ENCODE results near the gene NUDT1. TPM values are rescaled to one million over a fixed set of nuclear protein-coding genes. Genes with fewer than 3 reads are reported as not detected.

NUDT1 gene
- total RNA-seq, 1 experiment from 2014 or later: 47.4 TPM

- no peak for TF ChIP-seq REST (IDR thresholded peaks at IDR 0.05; ENCODE audit: low read depth)
- TF ChIP-seq YY1 (IDR thresholded peaks at IDR 0.05; ENCODE audit: extremely low read depth, insufficient replicate concordance, low read depth, low read length): no peak
- TF ChIP-seq CBX3 (IDR thresholded peaks at IDR 0.05; ENCODE audit: low read depth): no peak
- no peak for TF ChIP-seq SIN3A (IDR thresholded peaks at IDR 0.05; ENCODE audit: low read depth)
- TF ChIP-seq, protein P1, sequence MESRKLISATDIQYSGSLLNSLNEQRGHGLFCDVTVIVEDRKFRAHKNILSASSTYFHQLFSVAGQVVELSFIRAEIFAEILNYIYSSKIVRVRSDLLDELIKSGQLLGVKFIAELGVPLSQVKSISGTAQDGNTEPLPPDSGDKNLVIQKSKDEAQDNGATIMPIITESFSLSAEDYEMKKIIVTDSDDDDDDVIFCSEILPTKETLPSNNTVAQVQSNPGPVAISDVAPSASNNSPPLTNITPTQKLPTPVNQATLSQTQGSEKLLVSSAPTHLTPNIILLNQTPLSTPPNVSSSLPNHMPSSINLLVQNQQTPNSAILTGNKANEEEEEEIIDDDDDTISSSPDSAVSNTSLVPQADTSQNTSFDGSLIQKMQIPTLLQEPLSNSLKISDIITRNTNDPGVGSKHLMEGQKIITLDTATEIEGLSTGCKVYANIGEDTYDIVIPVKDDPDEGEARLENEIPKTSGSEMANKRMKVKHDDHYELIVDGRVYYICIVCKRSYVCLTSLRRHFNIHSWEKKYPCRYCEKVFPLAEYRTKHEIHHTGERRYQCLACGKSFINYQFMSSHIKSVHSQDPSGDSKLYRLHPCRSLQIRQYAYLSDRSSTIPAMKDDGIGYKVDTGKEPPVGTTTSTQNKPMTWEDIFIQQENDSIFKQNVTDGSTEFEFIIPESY (IDR thresholded peaks at IDR 0.05; ENCODE audit: extremely low read depth, insufficient replicate concordance, low read length): no peak
Measured at GRCh38 chr7:2228921-2229320, 13.1 kb upstream of the NUDT1 start (continued).

GRCh38 chr7:2229467-2229866, 12.6 kb upstream of the NUDT1 start:
- Histone ChIP-seq H3K4me1 (ENCODE audit: control insufficient read depth in 1 of 2, insufficient read depth in 2 of 2, low read length in 2 of 2) (peaks cover 11 to 30% of the 10 kb centered on the region in 2 experiments), H2AFZ (ENCODE audit: low read depth, low read length, poor library complexity, severe bottlenecking) (no peak overlapping the region), H3K9me3 (ENCODE audit: control insufficient read depth in 1 of 2, insufficient read depth in 1 of 2, low read depth in 1 of 2, low read length in 2 of 2) (no peaks in the 10 kb centered on the region), H3K36me3 (ENCODE audit: control insufficient read depth in 1 of 2, insufficient read depth in 2 of 2, low read length in 2 of 2) (peaks cover 6 to 34% of the 10 kb centered on the region in 2 experiments; a peak in 3 of 4 replicates), H3K9ac (ENCODE audit: low read length) (no peak overlapping the region), H3K27ac (ENCODE audit: low read depth, low read length) (no peak overlapping the region), H4K20me1 (ENCODE audit: insufficient read depth) (no peaks in the 10 kb centered on the region), H3K27me3 (ENCODE audit: insufficient read depth, low read length) (no peaks in the 10 kb centered on the region), H3K79me2 (ENCODE audit: insufficient read depth, low read length) (peaks cover 79% of the 10 kb centered on the region), H3K4me3 (replicated peaks in 1 of 2; ENCODE audit: low read depth in 1 of 2, low read length in 2 of 2) (no peak overlapping the region), H3K4me2 (ENCODE audit: low read length) (no peak overlapping the region), H3K9me2 (ENCODE audit: insufficient read depth) (no peaks in the 10 kb centered on the region)
- RAD21 ChIA-PET (ENCODE audit: low non-redundant PET in 1 of 2, low total read pairs in 2 of 2, uncharacterized antibody in 2 of 2, unreplicated experiment in 2 of 2): no interaction called here
- intact Hi-C loops (cut with micrococcal nuclease): no loop called here
- no peak for TF ChIP-seq CEBPB (IDR thresholded peaks at IDR 0.05; ENCODE audit: low read depth)
- CTCF ChIA-PET: no interaction called here
- POLR2A ChIA-PET: no interaction called here
- BruUV-seq (replicated peaks): no TSS peak
- no peak for ATAC-seq
- DNase-seq (ENCODE audit: low read depth, low spot score): no peak
